Gastroesophageal sphincter (tissue), 4 donors: Measurements from ENCODE around the gene RPL34. TPM values are rescaled to one million over a fixed set of nuclear protein-coding genes. Genes with fewer than 3 reads are reported as not detected.

Source experiments
- ATAC-seq: fragments of 150-250 bp; one replicate; pipeline ENCODE4 v1.9.1; 2016; ENCODE audit warnings: mild to moderate bottlenecking, moderate library complexity
- H3K27ac ChIP-seq, 4 donors: fragments of 200-600 bp; sonication (generic) in 3 of 4; 1 replicate in 3 of 4; 2 replicates in 1 of 4; pipeline ENCODE4 v1.5.1; 2016 to 2019
- H3K27me3 ChIP-seq: fragments of 200-600 bp; sonication (generic); one replicate; pipeline ENCODE4 v1.5.1; 2019
- H3K36me3 ChIP-seq, 2 donors: fragments of 200-600 bp; sonication (generic); one replicate each; pipeline ENCODE4 v1.5.1; 2019; ENCODE audit warnings: control low read depth in 1 of 2
- H3K4me1 ChIP-seq, 3 donors: fragments of 200-600 bp; sonication (generic); 1 replicate in 2 of 3; 2 replicates in 1 of 3; pipeline ENCODE4 v1.5.1; 2016 to 2019; ENCODE audit warnings: control low read depth in 2 of 3
- H3K4me3 ChIP-seq, 2 donors: fragments of 200-600 bp; sonication (generic); one replicate each; pipeline ENCODE4 v1.5.1; 2019; ENCODE audit warnings: mild to moderate bottlenecking in 1 of 2, moderate library complexity in 1 of 2
- H3K9me3 ChIP-seq, 3 donors: fragments of 200-600 bp; sonication (generic); one replicate each; pipeline ENCODE4 v1.5.1; 2017 to 2019; ENCODE audit warnings: control low read depth in 2 of 3
- CTCF ChIP-seq, 4 experiments: fragments of 200-600 bp in 2 of 4; fragments of 450-650 bp in 2 of 4; sonication (generic) in 1 of 4; IDR thresholded peaks; one replicate each; pipeline ENCODE4 v1.5.1; 2017 to 2019; ENCODE audit warnings: antibody characterized with exemption in 4 of 4, mild to moderate bottlenecking in 2 of 4, moderate library complexity in 2 of 4
- EP300 ChIP-seq: sonication (generic); formaldehyde crosslinking; IDR thresholded peaks from one replicate; pipeline ENCODE4 v1.6.1; 2017; ENCODE audit warnings: antibody characterized with exemption, mild to moderate bottlenecking
- POLR2A ChIP-seq, 2 donors: fragments of 450-650 bp; IDR thresholded peaks; one replicate each; pipeline ENCODE4 v1.6.1; 2017; ENCODE audit warnings: antibody characterized with exemption in 2 of 2, mild to moderate bottlenecking in 2 of 2, moderate library complexity in 1 of 2
- POLR2AphosphoS5 ChIP-seq: sonication (generic); formaldehyde crosslinking; IDR thresholded peaks from one replicate; pipeline ENCODE4 v1.6.1; 2017; ENCODE audit warnings: antibody characterized with exemption
- WGBS, 2 donors: methylation state at CpG; one replicate each; pipeline ENCODE4 v1.1.5; 2018; ENCODE audit warnings: low coverage in 1 of 2; 5-methylcytosine and 5-hydroxymethylcytosine counted together
- total RNA-seq, 4 donors: library from RNA; depleted of rRNA; stranded (reverse); fragments of >200 nt; gene quantifications; one replicate each; pipeline ENCODE4 v1.1.0, GENCODE V29; 2016

The RPL34 gene
- total RNA-seq, 4 donors from 2014 or later, result 549 to 1,430 (median 998) TPM

DNA sequence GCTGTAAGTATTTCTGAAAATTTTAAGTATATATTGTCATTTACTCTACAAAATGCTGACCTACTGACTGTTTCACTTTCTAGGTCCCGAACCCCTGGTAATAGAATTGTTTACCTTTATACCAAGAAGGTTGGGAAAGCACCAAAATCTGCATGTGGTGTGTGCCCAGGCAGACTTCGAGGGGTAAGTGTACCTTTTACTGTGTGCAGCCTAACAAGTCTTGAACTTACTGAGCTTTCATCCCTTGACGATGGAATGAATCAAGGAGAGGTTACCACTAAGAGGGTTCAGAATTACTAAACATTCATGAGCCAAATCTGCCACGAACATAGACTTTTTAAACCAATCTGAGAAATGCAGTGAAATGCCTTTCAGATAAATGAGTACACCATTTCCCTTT is 1.6 kb downstream of the RPL34 start:
- ATAC-seq, result no peak
- 83 to 89% methylated on average over 3 to 4 of the region's 4 CpGs for WGBS, 2 donors
- H3K27ac ChIP-seq, result no peak overlapping the region
- H3K36me3 ChIP-seq, result peaks cover 5 to 55% of the 10 kb centered on the region in 2 donors
- no peaks in the 10 kb centered on the region for H3K27me3 ChIP-seq
- H3K9me3 ChIP-seq, result no peaks in the 10 kb centered on the region
- H3K4me1 ChIP-seq, result peaks cover 5 to 44% (median 6%) of the 10 kb centered on the region in 3 donors
- H3K4me3 ChIP-seq, result no peak overlapping the region
- TF ChIP-seq EP300 (no peak), POLR2A (IDR thresholded peaks at IDR 0.05) (no peak), CTCF (IDR thresholded peaks at IDR 0.05) (no peak), POLR2AphosphoS5 (no peak)

- H3K4me3 ChIP-seq, result no peak overlapping the region
- H3K27ac ChIP-seq, result no peak overlapping the region
- H3K9me3 ChIP-seq, result no peaks in the 10 kb centered on the region
- peaks cover 5 to 62% of the 10 kb centered on the region in 2 donors for H3K36me3 ChIP-seq
- H3K27me3 ChIP-seq, result no peaks in the 10 kb centered on the region
- TF ChIP-seq POLR2A (IDR thresholded peaks at IDR 0.05) (no peak), EP300 (no peak), POLR2AphosphoS5 (no peak), CTCF (IDR thresholded peaks at IDR 0.05) (no peak)
- 79 to 85% methylated on average over 4 to 5 of the region's 5 CpGs for WGBS, 2 donors
- no peak for ATAC-seq
- H3K4me1 ChIP-seq, result peaks cover 5 to 44% (median 6%) of the 10 kb centered on the region in 3 donors
Measured at GRCh38 chr4:108622828-108623227, 2.5 kb downstream of the RPL34 start.

GRCh38 chr4:108624263-108625056 is 4.1 kb downstream of the RPL34 start:
- H3K4me1 ChIP-seq, result peaks cover 5 to 39% (median 6%) of the 10 kb centered on the region in 3 donors
- no peak overlapping the region for H3K27ac ChIP-seq
- H3K36me3 ChIP-seq, result peaks cover 5 to 78% of the 10 kb centered on the region in 2 donors
- H3K4me3 ChIP-seq, result no peak overlapping the region
- no peaks in the 10 kb centered on the region for H3K27me3 ChIP-seq
- H3K9me3 ChIP-seq, result no peaks in the 10 kb centered on the region
- ATAC-seq, result no peak
- TF ChIP-seq CTCF (IDR thresholded peaks at IDR 0.05), result no peak
- TF ChIP-seq POLR2AphosphoS5, result no peak
- no peak for TF ChIP-seq POLR2A (IDR thresholded peaks at IDR 0.05)
- no peak for TF ChIP-seq EP300
- WGBS, 2 donors, result 68 to 81% methylated on average over 2 of the region's 2 CpGs

- 100% methylated on average over 1 of the region's 1 CpG for WGBS, 2 donors
- TF ChIP-seq EP300 (no peak), POLR2AphosphoS5 (no peak), POLR2A (IDR thresholded peaks at IDR 0.05) (no peak), CTCF (IDR thresholded peaks at IDR 0.05) (no peak)
- no peaks in the 10 kb centered on the region for H3K9me3 ChIP-seq
- no peak overlapping the region for H3K4me3 ChIP-seq
- no peak overlapping the region for H3K27ac ChIP-seq
- H3K4me1 ChIP-seq, result peaks cover 5 to 31% (median 6%) of the 10 kb centered on the region in 3 donors
- peaks cover 5 to 94% of the 10 kb centered on the region in 2 donors for H3K36me3 ChIP-seq
- ATAC-seq, result no peak
- no peaks in the 10 kb centered on the region for H3K27me3 ChIP-seq
Measured at GRCh38 chr4:108626056-108626455, 5.7 kb downstream of the RPL34 start.

DNA sequence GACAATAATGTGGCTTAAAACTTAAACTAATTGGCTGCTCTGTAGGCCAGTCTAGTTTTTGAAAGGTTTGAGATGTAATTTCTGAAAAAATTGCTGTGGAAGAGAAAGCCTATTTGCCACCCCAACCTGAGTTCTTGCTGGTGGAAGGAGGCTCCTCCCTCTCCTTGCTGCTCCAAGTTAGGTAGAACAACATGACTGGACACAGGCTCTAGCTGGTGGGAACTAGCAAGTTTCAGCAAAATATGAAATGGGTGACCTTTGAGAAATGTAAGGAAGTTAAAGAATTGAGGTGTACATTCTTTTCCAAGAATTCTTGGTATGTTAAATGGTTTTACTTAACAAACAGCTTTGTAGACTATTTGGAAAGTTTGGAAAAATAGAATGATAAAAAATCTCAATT is 8.0 kb downstream of the RPL34 start:
- H3K36me3 ChIP-seq, result peaks cover 0 to 99% of the 10 kb centered on the region in 2 donors
- H3K27ac ChIP-seq, result no peak overlapping the region
- H3K9me3 ChIP-seq, result no peaks in the 10 kb centered on the region
- no peaks in the 10 kb centered on the region for H3K27me3 ChIP-seq
- no peak for ATAC-seq
- H3K4me1 ChIP-seq, result peaks cover 0 to 8% (median 0%) of the 10 kb centered on the region in 3 donors
- TF ChIP-seq POLR2A (IDR thresholded peaks at IDR 0.05) (no peak), EP300 (no peak), CTCF (IDR thresholded peaks at IDR 0.05) (no peak), POLR2AphosphoS5 (no peak)
- H3K4me3 ChIP-seq, result no peak overlapping the region
